ENCODE data around the gene ZMIZ2.

DNA sequence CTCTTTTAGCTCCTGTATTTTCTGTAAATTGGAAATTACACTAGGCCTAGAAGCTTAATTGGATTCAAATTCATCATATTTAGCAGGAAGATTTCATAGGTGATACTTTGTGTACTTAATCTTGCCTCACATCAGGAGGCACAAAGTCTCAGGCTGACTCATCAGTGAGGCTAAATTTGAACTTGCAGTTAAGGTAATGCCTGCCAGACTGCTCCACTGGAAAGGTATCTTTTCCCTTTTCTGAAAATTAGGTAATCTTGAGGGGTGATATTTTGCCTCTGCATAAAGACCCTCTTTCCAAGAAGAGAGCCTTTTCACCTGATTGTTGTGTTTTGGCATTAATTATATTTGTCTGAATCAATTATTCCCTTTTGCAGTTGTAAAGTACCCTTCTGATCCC is 62.4 kb downstream of the ZMIZ2 start:
- no peak for TF ChIP-seq GLI4 (tag by site-specific recombination; IDR thresholded peaks at IDR 0.05)
- no peak for TF ChIP-seq TCF7L2 (IDR thresholded peaks at IDR 0.05; ENCODE audit: borderline replicate concordance, low read depth, low read length)
- TF ChIP-seq, protein P1, sequence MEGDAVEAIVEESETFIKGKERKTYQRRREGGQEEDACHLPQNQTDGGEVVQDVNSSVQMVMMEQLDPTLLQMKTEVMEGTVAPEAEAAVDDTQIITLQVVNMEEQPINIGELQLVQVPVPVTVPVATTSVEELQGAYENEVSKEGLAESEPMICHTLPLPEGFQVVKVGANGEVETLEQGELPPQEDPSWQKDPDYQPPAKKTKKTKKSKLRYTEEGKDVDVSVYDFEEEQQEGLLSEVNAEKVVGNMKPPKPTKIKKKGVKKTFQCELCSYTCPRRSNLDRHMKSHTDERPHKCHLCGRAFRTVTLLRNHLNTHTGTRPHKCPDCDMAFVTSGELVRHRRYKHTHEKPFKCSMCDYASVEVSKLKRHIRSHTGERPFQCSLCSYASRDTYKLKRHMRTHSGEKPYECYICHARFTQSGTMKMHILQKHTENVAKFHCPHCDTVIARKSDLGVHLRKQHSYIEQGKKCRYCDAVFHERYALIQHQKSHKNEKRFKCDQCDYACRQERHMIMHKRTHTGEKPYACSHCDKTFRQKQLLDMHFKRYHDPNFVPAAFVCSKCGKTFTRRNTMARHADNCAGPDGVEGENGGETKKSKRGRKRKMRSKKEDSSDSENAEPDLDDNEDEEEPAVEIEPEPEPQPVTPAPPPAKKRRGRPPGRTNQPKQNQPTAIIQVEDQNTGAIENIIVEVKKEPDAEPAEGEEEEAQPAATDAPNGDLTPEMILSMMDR (tag by site-specific recombination; IDR thresholded peaks at IDR 0.05): no peak
